ENCODE measurements around the gene SPACA5B.
"Not testable (repeated sequence)": the region's sequence is repeated elsewhere in the genome, so short reads cannot be mapped to it uniquely, and the experiment has no call there.

The SPACA5B gene

GRCh38 chrX:48130326-48130725 is at the start of gene SPACA5B:
SPACA5B (plus strand) TSS chrX:48130626; CDS start chrX:48130688, 62 bp downstream.
- not testable (repeated sequence) for H3K4me1 ChIP-seq (ENCODE audit: insufficient read depth, low read length); H3K36me3 ChIP-seq (ENCODE audit: insufficient read depth, low read length); H3K9ac ChIP-seq (ENCODE audit: low read depth, low read length); H3K9me3 ChIP-seq (ENCODE audit: control insufficient read depth, insufficient read depth, low read length)

GRCh38 chrX:48083212-48083611 is 47.2 kb upstream of the SPACA5B start:
- Histone ChIP-seq H3K9me3 (ENCODE audit: control insufficient read depth, insufficient read depth, low read length) (no peaks in the 10 kb centered on the region), H3K4me1 (ENCODE audit: insufficient read depth, low read length) (no peaks in the 10 kb centered on the region), H3K36me3 (ENCODE audit: insufficient read depth, low read length) (no peaks in the 10 kb centered on the region), H3K9ac (ENCODE audit: low read depth, low read length) (no peak overlapping the region)

DNA sequence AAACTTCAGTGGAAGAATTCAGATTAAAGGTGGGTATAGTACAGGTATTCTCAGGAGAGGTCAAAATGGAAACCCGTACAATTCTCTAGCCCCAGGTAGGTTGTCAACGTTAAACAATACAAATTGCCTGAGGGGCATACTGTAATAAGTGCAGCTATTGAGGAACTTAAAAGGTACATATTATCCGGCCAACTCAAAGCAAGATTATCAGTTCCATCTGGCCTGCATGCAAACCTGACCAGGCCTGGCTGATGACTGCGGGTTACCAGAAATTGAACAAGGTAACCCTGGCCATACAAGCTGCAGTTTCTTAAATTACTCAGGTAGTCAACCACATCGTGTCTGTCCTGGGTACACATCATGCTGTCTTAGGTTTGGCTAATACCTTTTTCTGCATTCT is 46.7 kb upstream of the SPACA5B start:
- Histone ChIP-seq H3K9ac (ENCODE audit: low read depth, low read length) (no peak overlapping the region), H3K4me1 (ENCODE audit: insufficient read depth, low read length) (no peaks in the 10 kb centered on the region), H3K36me3 (ENCODE audit: insufficient read depth, low read length) (no peaks in the 10 kb centered on the region), H3K9me3 (ENCODE audit: control insufficient read depth, insufficient read depth, low read length) (no peaks in the 10 kb centered on the region)

- no peak overlapping the region for H3K9ac ChIP-seq (ENCODE audit: low read depth, low read length)
- no peaks in the 10 kb centered on the region for H3K36me3 ChIP-seq (ENCODE audit: insufficient read depth, low read length)
- no peaks in the 10 kb centered on the region for H3K4me1 ChIP-seq (ENCODE audit: insufficient read depth, low read length)
- no peaks in the 10 kb centered on the region for H3K9me3 ChIP-seq (ENCODE audit: control insufficient read depth, insufficient read depth, low read length)
These were observed 44.3 kb upstream of the SPACA5B start for GRCh38 chrX:48086082-48086481.

GRCh38 chrX:48090123-48090522 is 40.3 kb upstream of the SPACA5B start:
- no peaks in the 10 kb centered on the region for H3K4me1 ChIP-seq (ENCODE audit: insufficient read depth, low read length)
- no peak overlapping the region for H3K9ac ChIP-seq (ENCODE audit: low read depth, low read length)
- H3K9me3 ChIP-seq (ENCODE audit: control insufficient read depth, insufficient read depth, low read length): no peaks in the 10 kb centered on the region
- no peaks in the 10 kb centered on the region for H3K36me3 ChIP-seq (ENCODE audit: insufficient read depth, low read length)

GRCh38 chrX:48092558-48092957 is 37.9 kb upstream of the SPACA5B start:
- not testable (repeated sequence) for H3K4me1 ChIP-seq (ENCODE audit: insufficient read depth, low read length); H3K36me3 ChIP-seq (ENCODE audit: insufficient read depth, low read length); H3K9me3 ChIP-seq (ENCODE audit: control insufficient read depth, insufficient read depth, low read length); H3K9ac ChIP-seq (ENCODE audit: low read depth, low read length)

DNA sequence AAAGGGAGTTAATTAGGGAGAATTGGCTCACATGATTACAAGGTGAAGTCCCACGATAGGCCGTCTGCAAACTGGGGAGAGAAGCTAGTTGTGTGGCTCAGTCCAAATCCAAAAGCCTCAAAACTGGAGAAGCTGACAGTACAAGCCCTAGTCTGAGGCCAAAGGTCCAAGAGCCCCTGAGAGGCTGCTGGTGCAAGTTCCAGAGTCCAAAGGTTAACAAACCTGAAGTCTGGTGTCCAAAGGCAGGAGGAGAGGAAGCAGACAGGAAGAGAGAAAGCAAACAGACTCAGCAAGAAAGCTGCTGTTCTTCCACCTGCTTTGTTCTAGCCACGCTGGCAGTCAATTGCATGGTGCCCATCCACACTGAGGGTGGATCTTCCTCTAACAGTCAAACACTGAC is 29.0 kb upstream of the SPACA5B start:
- H3K4me1 ChIP-seq (ENCODE audit: insufficient read depth, low read length): no peaks in the 10 kb centered on the region
- no peak overlapping the region for H3K9ac ChIP-seq (ENCODE audit: low read depth, low read length)
- no peaks in the 10 kb centered on the region for H3K9me3 ChIP-seq (ENCODE audit: control insufficient read depth, insufficient read depth, low read length)
- H3K36me3 ChIP-seq (ENCODE audit: insufficient read depth, low read length): no peaks in the 10 kb centered on the region

GRCh38 chrX:48102874-48103374 is 27.5 kb upstream of the SPACA5B start:
- Histone ChIP-seq H3K9ac (ENCODE audit: low read depth, low read length) (no peak overlapping the region), H3K36me3 (ENCODE audit: insufficient read depth, low read length) (no peaks in the 10 kb centered on the region)

GRCh38 chrX:48107717-48108116 is 22.7 kb upstream of the SPACA5B start:
- H3K4me1 ChIP-seq (ENCODE audit: insufficient read depth, low read length): no peaks in the 10 kb centered on the region
- H3K9me3 ChIP-seq (ENCODE audit: control insufficient read depth, insufficient read depth, low read length): no peaks in the 10 kb centered on the region
- no peaks in the 10 kb centered on the region for H3K36me3 ChIP-seq (ENCODE audit: insufficient read depth, low read length)
- H3K9ac ChIP-seq (ENCODE audit: low read depth, low read length): no peak overlapping the region

More at GRCh38 chrX:48102874-48103374, 27.5 kb upstream of the SPACA5B start:
- H3K4me1 ChIP-seq (ENCODE audit: insufficient read depth, low read length): no peaks in the 10 kb centered on the region
- no peaks in the 10 kb centered on the region for H3K9me3 ChIP-seq (ENCODE audit: control insufficient read depth, insufficient read depth, low read length)

- H3K36me3 ChIP-seq (ENCODE audit: insufficient read depth, low read length); H3K9me3 ChIP-seq (ENCODE audit: control insufficient read depth, insufficient read depth, low read length); H3K9ac ChIP-seq (ENCODE audit: low read depth, low read length); H3K4me1 ChIP-seq (ENCODE audit: insufficient read depth, low read length): not testable (repeated sequence)
These were observed 5.1 kb upstream of the SPACA5B start for GRCh38 chrX:48125286-48125685.

GRCh38 chrX:48132308-48132844 is 1.9 kb downstream of the SPACA5B start:
- not testable (repeated sequence) for H3K36me3 ChIP-seq (ENCODE audit: insufficient read depth, low read length); H3K9ac ChIP-seq (ENCODE audit: low read depth, low read length); H3K4me1 ChIP-seq (ENCODE audit: insufficient read depth, low read length); H3K9me3 ChIP-seq (ENCODE audit: control insufficient read depth, insufficient read depth, low read length)

GRCh38 chrX:48139076-48139475 is 8.7 kb downstream of the SPACA5B start:
- not testable (repeated sequence) for H3K9ac ChIP-seq (ENCODE audit: low read depth, low read length); H3K9me3 ChIP-seq (ENCODE audit: control insufficient read depth, insufficient read depth, low read length); H3K36me3 ChIP-seq (ENCODE audit: insufficient read depth, low read length); H3K4me1 ChIP-seq (ENCODE audit: insufficient read depth, low read length)

- not testable (repeated sequence) for H3K36me3 ChIP-seq (ENCODE audit: insufficient read depth, low read length); H3K4me1 ChIP-seq (ENCODE audit: insufficient read depth, low read length); H3K9me3 ChIP-seq (ENCODE audit: control insufficient read depth, insufficient read depth, low read length); H3K9ac ChIP-seq (ENCODE audit: low read depth, low read length)
These were observed 11.5 kb downstream of the SPACA5B start for GRCh38 chrX:48141810-48142508.

- not testable (repeated sequence) for H3K36me3 ChIP-seq (ENCODE audit: insufficient read depth, low read length); H3K9ac ChIP-seq (ENCODE audit: low read depth, low read length); H3K9me3 ChIP-seq (ENCODE audit: control insufficient read depth, insufficient read depth, low read length); H3K4me1 ChIP-seq (ENCODE audit: insufficient read depth, low read length)
These were observed 12.3 kb downstream of the SPACA5B start for GRCh38 chrX:48142697-48143096.

DNA sequence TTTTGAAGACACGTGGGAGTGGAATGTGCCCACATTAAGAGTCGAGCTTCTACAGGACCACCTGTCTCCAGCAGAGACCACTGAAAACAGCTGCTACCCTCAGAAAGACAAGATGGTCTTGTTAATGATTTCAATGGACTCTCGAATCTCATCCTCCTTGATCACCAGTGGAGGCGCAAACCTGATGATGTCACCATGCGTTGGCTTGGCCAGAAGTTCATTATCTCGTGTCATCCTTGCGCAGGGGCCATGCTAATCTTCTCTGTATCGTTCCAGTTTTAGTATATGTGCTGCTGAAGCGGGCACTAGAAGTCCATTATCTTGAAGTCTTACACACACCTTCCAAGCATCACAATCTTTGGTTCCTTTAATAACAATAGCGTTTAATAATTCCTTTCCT is 23.3 kb downstream of the SPACA5B start:
- no peak overlapping the region for H3K9ac ChIP-seq (ENCODE audit: low read depth, low read length)
- no peaks in the 10 kb centered on the region for H3K36me3 ChIP-seq (ENCODE audit: insufficient read depth, low read length)
- no peaks in the 10 kb centered on the region for H3K4me1 ChIP-seq (ENCODE audit: insufficient read depth, low read length)
- no peaks in the 10 kb centered on the region for H3K9me3 ChIP-seq (ENCODE audit: control insufficient read depth, insufficient read depth, low read length)
